ENCODE measurements around the gene NR6A1. TPM values are rescaled to one million over a fixed set of nuclear protein-coding genes. Genes with fewer than 3 reads are reported as not detected.

Gene NR6A1
- total and polyA plus RNA-seq, 2 of the 8 experiments (the other 6 are each of a cell fraction or from before 2014, with no cell fraction given), result 93.2 to 237 TPM

GRCh38 chr9:124724415-124725067, 46.6 kb downstream of the NR6A1 start:
- Histone ChIP-seq H3K36me3 (ENCODE audit: control insufficient read depth in 2 of 4, insufficient read depth in 4 of 4, low read length in 3 of 4) (peaks cover 0 to 11% (median 0%) of the 10 kb centered on the region in 4 experiments; a peak in 2 of 8 replicates), H4K91ac (replicated peaks; ENCODE audit: insufficient read length, low read length) (no peak overlapping the region), H4K5ac (ENCODE audit: insufficient read length, low read depth, low read length) (no peak overlapping the region), H3K79me2 (ENCODE audit: control insufficient read depth in 1 of 2, insufficient read depth in 2 of 2, low read length in 2 of 2) (peaks cover 0 to 47% of the 10 kb centered on the region in 2 experiments; a peak in 2 of 4 replicates), H3K23ac (ENCODE audit: insufficient read length) (no peak overlapping the region), H3K9me3 (ENCODE audit: insufficient read depth in 2 of 2, low read depth in 1 of 2, low read length in 1 of 2) (no peaks in the 10 kb centered on the region), H3K79me1 (ENCODE audit: low read depth, low read length) (no peaks in the 10 kb centered on the region; the same call in none of the 2 replicates), H2BK5ac (ENCODE audit: low read depth, low read length) (no peak overlapping the region), H3K56ac (replicated peaks; ENCODE audit: insufficient read length, low read depth, low read length) (no peak overlapping the region), H3K4me2 (ENCODE audit: insufficient read depth in 1 of 2, low read depth in 2 of 2, low read length in 2 of 2) (no peak overlapping the region), H3K23me2 (ENCODE audit: low read depth, low read length) (no peaks in the 10 kb centered on the region), H3K4ac (replicated peaks; ENCODE audit: insufficient read length, low read depth, low read length) (no peak overlapping the region), H3K4me1 (replicated peaks in 1 of 4; ENCODE audit: control insufficient read depth in 3 of 4, insufficient read depth in 4 of 4, low read length in 3 of 4) (peaks cover 0 to 5% (median 1%) of the 10 kb centered on the region in 4 experiments; a peak in 3 of 7 replicates), H3K4me3 (ENCODE audit: extremely low read depth in 1 of 4, insufficient read depth in 2 of 4, low read depth in 3 of 4, low read length in 4 of 4) (no peak overlapping the region), H2BK12ac (ENCODE audit: low read depth, low read length) (no peak overlapping the region), H2BK120ac (replicated peaks; ENCODE audit: low read depth, low read length) (no peak overlapping the region), H3K9ac (replicated peaks in 1 of 4; ENCODE audit: extremely low read depth in 1 of 4, low read depth in 3 of 4, low read length in 3 of 4) (no peak overlapping the region), H4K20me1 (replicated peaks in 1 of 2; ENCODE audit: control insufficient read depth in 1 of 2, insufficient read depth in 2 of 2, low read length in 2 of 2) (peaks cover 0 to 8% of the 10 kb centered on the region in 2 experiments), H3K18ac (ENCODE audit: extremely low read depth, low read length) (no peak overlapping the region), H2AK5ac (ENCODE audit: low read depth, low read length) (no peak overlapping the region), H2BK15ac (ENCODE audit: low read length) (no peak overlapping the region), H3K27ac (ENCODE audit: low read depth, low read length) (no peak overlapping the region), H2AFZ (ENCODE audit: low read length) (no peak overlapping the region), H3K14ac (ENCODE audit: insufficient read length) (no peak overlapping the region), H3K27me3 (replicated peaks in 1 of 4; ENCODE audit: control insufficient read depth in 3 of 4, extremely low read depth in 1 of 4, insufficient read depth in 3 of 4, low read length in 3 of 4) (no peaks in the 10 kb centered on the region), H4K8ac (ENCODE audit: extremely low read depth, insufficient read depth, low read length) (no peak overlapping the region), H2BK20ac (ENCODE audit: low read length) (no peak overlapping the region)
- DNase-seq (ENCODE audit: low read depth in 1 of 2, low spot score in 2 of 2) (no peak), FAIRE-seq (no peak)
- ChIA-PET CTCF (ENCODE audit: partially characterized antibody) (interaction anchor here (0.7 to 2.5 kb wide), 14 partner anchors 9 to 1038 kb away, joined by 3 to 10 read pairs (median 4); partner anchors contain the start of gene WDR38), POLR2A (ENCODE audit: partially characterized antibody) (interaction anchor here (0.6 to 2.0 kb wide), 3 partner anchors 11 to 125 kb away, joined by 4 to 5 read pairs (median 4); no protein-coding TSS in a partner anchor)
- WGBS, 2 experiments (ENCODE audit: extremely low coverage in 1 of 2, insufficient coverage in 1 of 2, insufficient read length in 1 of 2, insufficient replicate concordance in 2 of 2, low coverage in 1 of 2, low lambda C conversion rate in 2 of 2, missing lambda C conversion rate in 1 of 2), result 83% methylated on average over 3 of the region's 3 CpGs; no CpG with 5 or more reads in 1 of the 2 experiments
- TF ChIP-seq SIN3A (conservative IDR thresholded peaks at IDR 0.05 in 1 of 2, IDR thresholded peaks at IDR 0.05 in 1 of 2; ENCODE audit: low read depth in 1 of 2, low read length in 2 of 2) (no peak), KDM4A (IDR thresholded peaks at IDR 0.05; ENCODE audit: low read depth, low read length, severe bottlenecking) (no peak), CTBP2 (IDR thresholded peaks at IDR 0.05; ENCODE audit: borderline replicate concordance, insufficient read depth, insufficient read length, low read length) (no peak), BCL11A (IDR thresholded peaks at IDR 0.05; ENCODE audit: low read depth in 2 of 2, low read length in 2 of 2) (no peak), HDAC6 (IDR thresholded peaks at IDR 0.05; ENCODE audit: low read depth, low read length) (no peak), EP300 (IDR thresholded peaks at IDR 0.05; ENCODE audit: borderline replicate concordance in 1 of 2, low read depth in 2 of 2, low read length in 2 of 2) (no peak), TCF12 (IDR thresholded peaks at IDR 0.05; ENCODE audit: low read depth, low read length) (no peak), JUN (IDR thresholded peaks at IDR 0.05; ENCODE audit: low read depth, low read length) (no peak), CBX8 (IDR thresholded peaks at IDR 0.05; ENCODE audit: borderline replicate concordance, low read depth, low read length) (no peak), EZH2 (IDR thresholded peaks at IDR 0.05; ENCODE audit: low read depth, low read length, severe bottlenecking) (no peak), SP1 (IDR thresholded peaks at IDR 0.05; ENCODE audit: low read depth, low read length) (no peak), FOSL1 (IDR thresholded peaks at IDR 0.05; ENCODE audit: insufficient read depth, low read depth, low read length) (no peak)

All from H1 (cell line).